Activated naive CD4-positive, alpha-beta T cell treated with Interleukin-2 at 50 U/mL for 16 hours (primary cell): ENCODE data around the gene RRAS2.
"Not testable (repeated sequence)": the region's sequence is repeated elsewhere in the genome, so short reads cannot be mapped to it uniquely, and the experiment has no call there.

Source experiments
- DNase-seq: peaks from one replicate; pipeline ENCODE4 v3.0.0-alpha.2; 2020

RRAS2 gene

GRCh38 chr11:14358729-14359439, at the start of gene RRAS2:
Gene RRAS2 (minus strand): TSS chr11:14359183. CDS start chr11:14358870, 313 bp downstream.
- DNase-seq = peak; percentile 80

GRCh38 chr11:14408612-14409011, 49.6 kb upstream of the RRAS2 start:
- no peak for DNase-seq

GRCh38 chr11:14406116-14406515, 47.1 kb upstream of the RRAS2 start:
- DNase-seq = not testable (repeated sequence)

- DNase-seq = not testable (repeated sequence)
Measured at GRCh38 chr11:14403528-14403927, 44.5 kb upstream of the RRAS2 start.

GRCh38 chr11:14399087-14399486, 40.1 kb upstream of the RRAS2 start:
- DNase-seq = no peak

GRCh38 chr11:14396273-14396672, 37.3 kb upstream of the RRAS2 start:
- no peak for DNase-seq

GRCh38 chr11:14393889-14394288, 34.9 kb upstream of the RRAS2 start:
- no peak for DNase-seq

- no peak for DNase-seq
Measured at GRCh38 chr11:14393129-14393528, 34.1 kb upstream of the RRAS2 start.

GRCh38 chr11:14390669-14391068, 31.7 kb upstream of the RRAS2 start:
- DNase-seq = no peak

GRCh38 chr11:14388352-14388751, 29.4 kb upstream of the RRAS2 start:
- no peak for DNase-seq

GRCh38 chr11:14386895-14387480, 28.0 kb upstream of the RRAS2 start:
- DNase-seq = no peak

- no peak for DNase-seq
Measured at GRCh38 chr11:14386081-14386480, 27.1 kb upstream of the RRAS2 start.

- no peak for DNase-seq
Measured at GRCh38 chr11:14384338-14384737, 25.4 kb upstream of the RRAS2 start.

GRCh38 chr11:14381968-14382367, 23.0 kb upstream of the RRAS2 start:
- no peak for DNase-seq

GRCh38 chr11:14380947-14381561, 22.1 kb upstream of the RRAS2 start:
- DNase-seq = peak; percentile 45

GRCh38 chr11:14380125-14380936, 21.3 kb upstream of the RRAS2 start:
- no peak for DNase-seq

- DNase-seq = no peak
Measured at GRCh38 chr11:14378171-14378570, 19.2 kb upstream of the RRAS2 start.

- no peak for DNase-seq
Measured at GRCh38 chr11:14376920-14377319, 17.9 kb upstream of the RRAS2 start.

GRCh38 chr11:14374922-14375830, 16.2 kb upstream of the RRAS2 start:
- DNase-seq = no peak

GRCh38 chr11:14373941-14374646, 15.1 kb upstream of the RRAS2 start:
- DNase-seq = no peak

GRCh38 chr11:14372011-14372410, 13.0 kb upstream of the RRAS2 start:
- DNase-seq = no peak

GRCh38 chr11:14371249-14371648, 12.3 kb upstream of the RRAS2 start:
- DNase-seq = no peak
